ENCODE results near the gene CBX5. TPM values are rescaled to one million over a fixed set of nuclear protein-coding genes. Genes with fewer than 3 reads are reported as not detected.

The CBX5 gene
- total and polyA plus RNA-seq, 10 of the 15 experiments (the other 5 are each of a cell fraction or from before 2014, with no cell fraction given) = 46.7 to 138 (median 74.6) TPM

- Histone ChIP-seq H3K27me3 (replicated peaks in 1 of 2; ENCODE audit: control insufficient read depth in 2 of 2, insufficient read depth in 2 of 2, low read length in 1 of 2) (no peaks in the 10 kb centered on the region), H3K4me2 (ENCODE audit: control insufficient read depth, insufficient read depth) (no peak overlapping the region), H3K79me2 (ENCODE audit: control insufficient read depth, insufficient read depth, low read length) (no peaks in the 10 kb centered on the region), H3K9ac (ENCODE audit: control insufficient read depth, insufficient read depth, low read length) (no peak overlapping the region), H3K4me1 (ENCODE audit: control insufficient read depth, insufficient read depth, low read length) (no peaks in the 10 kb centered on the region), H3K4me3 (no peak overlapping the region), H2AFZ (ENCODE audit: control insufficient read depth, low read depth, low read length) (no peak overlapping the region), H4K20me1 (ENCODE audit: control insufficient read depth, insufficient read depth) (no peaks in the 10 kb centered on the region), H3K27ac (ENCODE audit: control insufficient read depth, insufficient read depth) (no peak overlapping the region), H3K36me3 (ENCODE audit: control insufficient read depth in 2 of 2, insufficient read depth in 2 of 2, low read length in 1 of 2) (no peaks in the 10 kb centered on the region), H3K9me3 (replicated peaks; ENCODE audit: control insufficient read depth, insufficient read depth, low read length) (no peaks in the 10 kb centered on the region)
- no peak for ATAC-seq
- RAD21 ChIA-PET (ENCODE audit: unreplicated experiment) = interaction anchor here (0.7 kb wide), 1 partner anchor 10 kb away, joined by 3 read pairs; no protein-coding TSS in a partner anchor
- intact Hi-C loops (cut with micrococcal nuclease; ENCODE audit: unreplicated experiment) (no loop called here), in situ Hi-C loops (cut with MboI) (no loop called here)
- FAIRE-seq = no peak
- no TSS peak for BruUV-seq (replicated peaks)
- TF ChIP-seq NFYA (IDR thresholded peaks at IDR 0.05; ENCODE audit: borderline replicate concordance, low read depth, low read length) (no peak), ASH2L (IDR thresholded peaks at IDR 0.05; ENCODE audit: borderline replicate concordance, low read depth) (no peak), EP300 (IDR thresholded peaks at IDR 0.05; ENCODE audit: borderline replicate concordance in 1 of 2, control insufficient read depth in 1 of 2, low read depth in 2 of 2, low read length in 2 of 2) (no peak), NR2C1 (IDR thresholded peaks at IDR 0.05) (no peak)
- TF ChIP-seq, protein P1, sequence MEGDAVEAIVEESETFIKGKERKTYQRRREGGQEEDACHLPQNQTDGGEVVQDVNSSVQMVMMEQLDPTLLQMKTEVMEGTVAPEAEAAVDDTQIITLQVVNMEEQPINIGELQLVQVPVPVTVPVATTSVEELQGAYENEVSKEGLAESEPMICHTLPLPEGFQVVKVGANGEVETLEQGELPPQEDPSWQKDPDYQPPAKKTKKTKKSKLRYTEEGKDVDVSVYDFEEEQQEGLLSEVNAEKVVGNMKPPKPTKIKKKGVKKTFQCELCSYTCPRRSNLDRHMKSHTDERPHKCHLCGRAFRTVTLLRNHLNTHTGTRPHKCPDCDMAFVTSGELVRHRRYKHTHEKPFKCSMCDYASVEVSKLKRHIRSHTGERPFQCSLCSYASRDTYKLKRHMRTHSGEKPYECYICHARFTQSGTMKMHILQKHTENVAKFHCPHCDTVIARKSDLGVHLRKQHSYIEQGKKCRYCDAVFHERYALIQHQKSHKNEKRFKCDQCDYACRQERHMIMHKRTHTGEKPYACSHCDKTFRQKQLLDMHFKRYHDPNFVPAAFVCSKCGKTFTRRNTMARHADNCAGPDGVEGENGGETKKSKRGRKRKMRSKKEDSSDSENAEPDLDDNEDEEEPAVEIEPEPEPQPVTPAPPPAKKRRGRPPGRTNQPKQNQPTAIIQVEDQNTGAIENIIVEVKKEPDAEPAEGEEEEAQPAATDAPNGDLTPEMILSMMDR (IDR thresholded peaks at IDR 0.05 in 2 of 3, conservative IDR thresholded peaks at IDR 0.05 in 1 of 3; ENCODE audit: control insufficient read depth in 2 of 3, extremely low read depth in 1 of 3, insufficient read depth in 1 of 3, low read depth in 3 of 3, low read length in 3 of 3) = no peak
- 95% methylated on average over 11 of the region's 11 CpGs for WGBS (ENCODE audit: insufficient coverage, insufficient replicate concordance, low lambda C conversion rate, missing lambda C conversion rate)
- no peak for DNase-seq (ENCODE audit: low read depth, low spot score)
- CTCF ChIA-PET = interaction anchor here (1.2 kb wide), 1 partner anchor 150 kb away, joined by 4 read pairs; no protein-coding TSS in a partner anchor
- SMC1A ChIA-PET (ENCODE audit: uncharacterized antibody, unreplicated experiment) = no interaction called here
- POLR2A ChIA-PET = no interaction called here
These were observed 97.8 kb downstream of the CBX5 start for GRCh38 chr12:54182086-54182485.

Small RNA genes within 50 kb of the gene (small RNA-seq; reads per million reads assigned to genes)
- gene RN7SL390P = not detected
- not detected for gene RNU6-950P

Other genes with a start within 250 kb of the CBX5 start
Only the 7 nearest of the 11 such genes appear.
- gene SMUG1, start 91.1 kb downstream of the CBX5 start, total RNA-seq (2014; rRNA removed) = 38.7 and 47.3 TPM in 2 replicates
- gene SMUG1, start 91.1 kb downstream of the CBX5 start, total RNA-seq (2014; rRNA removed; fragmentation: Illumina TruSeq; extraction: Trizol) = 26.0 and 28.0 TPM in 2 replicates
- 27.4 and 28.2 TPM in 2 replicates for gene SMUG1, start 91.1 kb downstream of the CBX5 start, total RNA-seq (2021)
- 30.0 and 32.4 TPM in 2 replicates for gene SMUG1, start 91.1 kb downstream of the CBX5 start, polyA plus RNA-seq (2011; rRNA removed)
- 13.8 and 24.6 TPM in 2 replicates for gene SMUG1, start 91.1 kb downstream of the CBX5 start, polyA plus RNA-seq (2014; fragmentation: Illumina TruSeq; extraction: Trizol)
- gene SMUG1, start 91.1 kb downstream of the CBX5 start, polyA plus RNA-seq (2014; fragmentation: Nextera tagmentation; extraction: Ambion mirVana) = 10 to 100 TPM; 67.5 to 72.4 TPM
- 55.4 and 59.8 TPM in 2 replicates for gene SMUG1, start 91.1 kb downstream of the CBX5 start, polyA plus RNA-seq (2014; rRNA removed)
- 10 to 100 TPM; 37.9 to 38.3 TPM for gene SMUG1, start 91.1 kb downstream of the CBX5 start, polyA plus RNA-seq (2016; fragmentation: Nextera tagmentation; extraction: Ambion mirVana)
- 630 and 696 TPM in 2 replicates for gene HNRNPA1, start 604 bp upstream of the CBX5 start, total RNA-seq (2014; rRNA removed)
- 1,089 and 1,177 TPM in 2 replicates for gene HNRNPA1, start 604 bp upstream of the CBX5 start, total RNA-seq (2014; rRNA removed; fragmentation: Illumina TruSeq; extraction: Trizol)
- gene HNRNPA1, start 604 bp upstream of the CBX5 start, total RNA-seq (2021) = 1,668 and 1,698 TPM in 2 replicates
- 821 and 1,080 TPM in 2 replicates for gene HNRNPA1, start 604 bp upstream of the CBX5 start, polyA plus RNA-seq (2011; rRNA removed)
- 2,342 and 3,224 TPM in 2 replicates for gene HNRNPA1, start 604 bp upstream of the CBX5 start, polyA plus RNA-seq (2014; fragmentation: Illumina TruSeq; extraction: Trizol)
- gene HNRNPA1, start 604 bp upstream of the CBX5 start, polyA plus RNA-seq (2014; fragmentation: Nextera tagmentation; extraction: Ambion mirVana) = 1,000 to 10,000 TPM; 1,456 to 1,756 TPM
- gene HNRNPA1, start 604 bp upstream of the CBX5 start, polyA plus RNA-seq (2014; rRNA removed) = 1,665 and 1,714 TPM in 2 replicates
- gene HNRNPA1, start 604 bp upstream of the CBX5 start, polyA plus RNA-seq (2016; fragmentation: Nextera tagmentation; extraction: Ambion mirVana) = 1,000 to 10,000 TPM; 1,346 to 1,358 TPM
- gene NFE2, start 20.9 kb upstream of the CBX5 start, total RNA-seq (2014; rRNA removed) = not detected in 2 replicates
- not detected in 2 replicates for gene NFE2, start 20.9 kb upstream of the CBX5 start, total RNA-seq (2014; rRNA removed; fragmentation: Illumina TruSeq; extraction: Trizol)
- 0.28 TPM in 1 of 2 replicates, not detected in the other for gene NFE2, start 20.9 kb upstream of the CBX5 start, total RNA-seq (2021)
- not detected in 2 replicates for gene NFE2, start 20.9 kb upstream of the CBX5 start, polyA plus RNA-seq (2011; rRNA removed)
- gene NFE2, start 20.9 kb upstream of the CBX5 start, polyA plus RNA-seq (2014; fragmentation: Illumina TruSeq; extraction: Trizol) = not detected in 2 replicates
- not detected for gene NFE2, start 20.9 kb upstream of the CBX5 start, polyA plus RNA-seq (2014; fragmentation: Nextera tagmentation; extraction: Ambion mirVana)
- gene NFE2, start 20.9 kb upstream of the CBX5 start, polyA plus RNA-seq (2014; rRNA removed) = 0.06 TPM in 1 of 2 replicates, not detected in the other
- not detected for gene NFE2, start 20.9 kb upstream of the CBX5 start, polyA plus RNA-seq (2016; fragmentation: Nextera tagmentation; extraction: Ambion mirVana)
- gene COPZ1, start 45.0 kb upstream of the CBX5 start, total RNA-seq (2014; rRNA removed) = 112 and 131 TPM in 2 replicates
- 128 and 130 TPM in 2 replicates for gene COPZ1, start 45.0 kb upstream of the CBX5 start, total RNA-seq (2014; rRNA removed; fragmentation: Illumina TruSeq; extraction: Trizol)
- gene COPZ1, start 45.0 kb upstream of the CBX5 start, total RNA-seq (2021) = 120 and 135 TPM in 2 replicates
- 263 and 302 TPM in 2 replicates for gene COPZ1, start 45.0 kb upstream of the CBX5 start, polyA plus RNA-seq (2011; rRNA removed)
- 177 and 205 TPM in 2 replicates for gene COPZ1, start 45.0 kb upstream of the CBX5 start, polyA plus RNA-seq (2014; fragmentation: Illumina TruSeq; extraction: Trizol)
- 100 to 1,000 TPM; 260 to 378 TPM for gene COPZ1, start 45.0 kb upstream of the CBX5 start, polyA plus RNA-seq (2014; fragmentation: Nextera tagmentation; extraction: Ambion mirVana)
- 123 and 129 TPM in 2 replicates for gene COPZ1, start 45.0 kb upstream of the CBX5 start, polyA plus RNA-seq (2014; rRNA removed)
- gene COPZ1, start 45.0 kb upstream of the CBX5 start, polyA plus RNA-seq (2016; fragmentation: Nextera tagmentation; extraction: Ambion mirVana) = 100 to 1,000 TPM; 192 to 209 TPM
- gene GPR84, start 84.4 kb upstream of the CBX5 start, total RNA-seq (2014; rRNA removed) = 2.4 and 3.4 TPM in 2 replicates
- 1.9 and 2.0 TPM in 2 replicates for gene GPR84, start 84.4 kb upstream of the CBX5 start, total RNA-seq (2014; rRNA removed; fragmentation: Illumina TruSeq; extraction: Trizol)
- gene GPR84, start 84.4 kb upstream of the CBX5 start, total RNA-seq (2021) = 3.7 and 4.0 TPM in 2 replicates
- 0.12 and 0.37 TPM in 2 replicates for gene GPR84, start 84.4 kb upstream of the CBX5 start, polyA plus RNA-seq (2011; rRNA removed)
- 1.6 and 4.1 TPM in 2 replicates for gene GPR84, start 84.4 kb upstream of the CBX5 start, polyA plus RNA-seq (2014; fragmentation: Illumina TruSeq; extraction: Trizol)
- gene GPR84, start 84.4 kb upstream of the CBX5 start, polyA plus RNA-seq (2014; fragmentation: Nextera tagmentation; extraction: Ambion mirVana) = 1 to 10 TPM; 2.1 to 4.7 TPM
- 2.4 and 3.2 TPM in 2 replicates for gene GPR84, start 84.4 kb upstream of the CBX5 start, polyA plus RNA-seq (2014; rRNA removed)
- 1 to 10 TPM; 2.7 to 4.0 TPM for gene GPR84, start 84.4 kb upstream of the CBX5 start, polyA plus RNA-seq (2016; fragmentation: Nextera tagmentation; extraction: Ambion mirVana)
- 1.8 and 1.9 TPM in 2 replicates for gene ZNF385A, start 104.6 kb upstream of the CBX5 start, total RNA-seq (2014; rRNA removed)
- gene ZNF385A, start 104.6 kb upstream of the CBX5 start, total RNA-seq (2014; rRNA removed; fragmentation: Illumina TruSeq; extraction: Trizol) = 1.2 and 1.3 TPM in 2 replicates
- gene ZNF385A, start 104.6 kb upstream of the CBX5 start, total RNA-seq (2021) = 23.3 and 23.5 TPM in 2 replicates
- gene ZNF385A, start 104.6 kb upstream of the CBX5 start, polyA plus RNA-seq (2011; rRNA removed) = 0.24 and 2.0 TPM in 2 replicates
- gene ZNF385A, start 104.6 kb upstream of the CBX5 start, polyA plus RNA-seq (2014; fragmentation: Illumina TruSeq; extraction: Trizol) = 4.6 and 10.4 TPM in 2 replicates
- gene ZNF385A, start 104.6 kb upstream of the CBX5 start, polyA plus RNA-seq (2014; fragmentation: Nextera tagmentation; extraction: Ambion mirVana) = under 1 TPM; 0.26 to 0.62 TPM
- gene ZNF385A, start 104.6 kb upstream of the CBX5 start, polyA plus RNA-seq (2014; rRNA removed) = 7.7 and 10.8 TPM in 2 replicates
- 10 to 100 TPM; 24.6 to 26.1 TPM for gene ZNF385A, start 104.6 kb upstream of the CBX5 start, polyA plus RNA-seq (2016; fragmentation: Nextera tagmentation; extraction: Ambion mirVana)
- gene ITGA5, start 139.1 kb upstream of the CBX5 start, total RNA-seq (2014; rRNA removed) = 0.73 and 0.98 TPM in 2 replicates
- gene ITGA5, start 139.1 kb upstream of the CBX5 start, total RNA-seq (2014; rRNA removed; fragmentation: Illumina TruSeq; extraction: Trizol) = 0.41 and 0.58 TPM in 2 replicates
- gene ITGA5, start 139.1 kb upstream of the CBX5 start, total RNA-seq (2021) = 1.2 and 1.5 TPM in 2 replicates
- gene ITGA5, start 139.1 kb upstream of the CBX5 start, polyA plus RNA-seq (2011; rRNA removed) = 13.9 and 22.5 TPM in 2 replicates
- 0.90 and 1.3 TPM in 2 replicates for gene ITGA5, start 139.1 kb upstream of the CBX5 start, polyA plus RNA-seq (2014; fragmentation: Illumina TruSeq; extraction: Trizol)
- under 1 TPM; 0.15 to 0.31 TPM for gene ITGA5, start 139.1 kb upstream of the CBX5 start, polyA plus RNA-seq (2014; fragmentation: Nextera tagmentation; extraction: Ambion mirVana)
- 0.49 and 0.64 TPM in 2 replicates for gene ITGA5, start 139.1 kb upstream of the CBX5 start, polyA plus RNA-seq (2014; rRNA removed)
- gene ITGA5, start 139.1 kb upstream of the CBX5 start, polyA plus RNA-seq (2016; fragmentation: Nextera tagmentation; extraction: Ambion mirVana) = under 1 TPM; 0.23 to 0.35 TPM

All from GM12878 (cell line).